Measurements from ENCODE around the gene PRKN. TPM values are rescaled to one million over a fixed set of nuclear protein-coding genes. Genes with fewer than 3 reads are reported as not detected.

The PRKN gene
- total RNA-seq, 1 donor from 2014 or later = 4.9 TPM

DNA sequence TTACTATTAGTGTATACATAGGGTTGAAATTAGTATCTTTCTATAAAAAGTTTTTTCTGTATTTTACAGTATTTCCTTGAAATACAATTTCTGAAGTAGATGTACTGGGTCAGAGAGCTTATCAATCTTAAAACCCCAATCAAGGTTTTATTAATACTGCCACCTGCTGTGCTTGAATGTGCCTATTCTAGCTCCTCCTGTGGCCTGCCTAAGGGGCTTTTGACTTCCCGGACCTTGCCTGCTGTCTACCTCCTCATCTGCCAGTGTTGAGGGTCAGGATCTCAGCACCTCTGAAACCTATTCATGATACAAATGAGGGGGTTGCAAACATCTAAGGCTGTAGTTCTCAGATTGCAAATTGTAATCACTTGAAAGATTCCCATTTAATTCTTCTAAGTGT, 9.4 kb upstream of the PRKN start:
- Histone ChIP-seq H3K4me3 (no peak overlapping the region), H3K27me3 (no peaks in the 10 kb centered on the region), H3K36me3 (no peaks in the 10 kb centered on the region), H3K27ac (no peak overlapping the region), H3K9me3 (no peaks in the 10 kb centered on the region), H3K4me1 (no peaks in the 10 kb centered on the region)
- TF ChIP-seq, protein P1, sequence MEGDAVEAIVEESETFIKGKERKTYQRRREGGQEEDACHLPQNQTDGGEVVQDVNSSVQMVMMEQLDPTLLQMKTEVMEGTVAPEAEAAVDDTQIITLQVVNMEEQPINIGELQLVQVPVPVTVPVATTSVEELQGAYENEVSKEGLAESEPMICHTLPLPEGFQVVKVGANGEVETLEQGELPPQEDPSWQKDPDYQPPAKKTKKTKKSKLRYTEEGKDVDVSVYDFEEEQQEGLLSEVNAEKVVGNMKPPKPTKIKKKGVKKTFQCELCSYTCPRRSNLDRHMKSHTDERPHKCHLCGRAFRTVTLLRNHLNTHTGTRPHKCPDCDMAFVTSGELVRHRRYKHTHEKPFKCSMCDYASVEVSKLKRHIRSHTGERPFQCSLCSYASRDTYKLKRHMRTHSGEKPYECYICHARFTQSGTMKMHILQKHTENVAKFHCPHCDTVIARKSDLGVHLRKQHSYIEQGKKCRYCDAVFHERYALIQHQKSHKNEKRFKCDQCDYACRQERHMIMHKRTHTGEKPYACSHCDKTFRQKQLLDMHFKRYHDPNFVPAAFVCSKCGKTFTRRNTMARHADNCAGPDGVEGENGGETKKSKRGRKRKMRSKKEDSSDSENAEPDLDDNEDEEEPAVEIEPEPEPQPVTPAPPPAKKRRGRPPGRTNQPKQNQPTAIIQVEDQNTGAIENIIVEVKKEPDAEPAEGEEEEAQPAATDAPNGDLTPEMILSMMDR (IDR thresholded peaks at IDR 0.05) = no peak
- DNase-seq (ENCODE audit: extremely low spot score in 2 of 2) = no peak
- intact Hi-C loops (cut with DNase I) = no loop called here

DNA sequence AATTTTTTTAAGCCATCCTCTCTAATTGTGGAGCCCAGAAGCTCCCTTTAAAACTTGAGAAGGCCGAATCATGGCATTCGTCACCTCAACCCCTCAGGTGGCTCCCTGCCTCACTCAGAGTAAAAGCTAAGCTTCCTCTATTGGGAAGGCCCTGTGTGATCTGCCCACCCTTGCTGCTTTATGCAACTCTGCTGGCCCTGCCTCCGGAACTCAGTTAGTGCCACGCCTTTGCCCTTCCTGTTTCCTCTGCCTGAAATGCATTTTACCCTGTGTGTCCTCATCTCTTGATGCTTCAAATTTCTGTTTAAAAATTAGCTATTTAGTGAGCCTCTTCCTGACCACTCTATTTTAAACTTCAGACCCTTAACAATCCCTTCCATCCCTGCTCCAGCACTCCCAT, 5.9 kb upstream of the PRKN start:
- TF ChIP-seq, protein P1 (IDR thresholded peaks at IDR 0.05) = no peak
- TF ChIP-seq POLR2AphosphoS5 (IDR thresholded peaks at IDR 0.05; ENCODE audit: insufficient read depth in 1 of 2, low read depth in 1 of 2) = no peak
- TF ChIP-seq POLR2A (IDR thresholded peaks at IDR 0.05) = no peak
- H3K4me3 ChIP-seq = no peak overlapping the region
- no peaks in the 10 kb centered on the region for H3K9me3 ChIP-seq
- no peaks in the 10 kb centered on the region for H3K27me3 ChIP-seq
- intact Hi-C loops (cut with DNase I) = no loop called here
- H3K27ac ChIP-seq = no peak overlapping the region
- no peak for DNase-seq (ENCODE audit: extremely low spot score in 2 of 2)
- H3K4me1 ChIP-seq = peaks cover under 1% of the 10 kb centered on the region
- H3K36me3 ChIP-seq = no peaks in the 10 kb centered on the region

DNA sequence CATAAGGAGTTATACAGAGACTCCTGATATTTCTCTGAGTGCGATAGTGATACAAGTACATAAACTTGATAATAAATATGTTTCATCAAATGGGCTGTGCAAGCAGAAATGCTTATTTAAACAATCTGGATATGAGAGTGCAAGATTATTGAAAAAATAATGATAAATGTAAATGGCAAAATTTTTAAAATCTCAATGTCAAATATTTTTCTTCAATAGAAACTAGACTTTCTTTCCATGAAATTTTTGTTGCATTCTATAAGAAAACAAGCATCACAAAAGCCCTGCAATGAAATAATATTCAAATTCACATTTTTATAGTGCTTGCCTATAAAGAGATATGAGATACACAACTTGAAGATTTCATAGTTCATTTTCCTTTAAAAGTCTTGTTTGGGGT, 2.9 kb upstream of the PRKN start:
- no peak for DNase-seq (ENCODE audit: extremely low spot score in 2 of 2)
- H3K4me1 ChIP-seq = peaks cover 11% of the 10 kb centered on the region
- intact Hi-C loops (cut with DNase I) = no loop called here
- TF ChIP-seq, protein P1 (IDR thresholded peaks at IDR 0.05) = no peak
- TF ChIP-seq POLR2AphosphoS5 (IDR thresholded peaks at IDR 0.05; ENCODE audit: insufficient read depth in 1 of 2, low read depth in 1 of 2) (no peak), POLR2A (IDR thresholded peaks at IDR 0.05) (no peak)
- H3K4me3 ChIP-seq = no peak overlapping the region
- H3K27ac ChIP-seq = no peak overlapping the region
- H3K36me3 ChIP-seq = no peaks in the 10 kb centered on the region
- H3K9me3 ChIP-seq = no peaks in the 10 kb centered on the region
- no peaks in the 10 kb centered on the region for H3K27me3 ChIP-seq

DNA sequence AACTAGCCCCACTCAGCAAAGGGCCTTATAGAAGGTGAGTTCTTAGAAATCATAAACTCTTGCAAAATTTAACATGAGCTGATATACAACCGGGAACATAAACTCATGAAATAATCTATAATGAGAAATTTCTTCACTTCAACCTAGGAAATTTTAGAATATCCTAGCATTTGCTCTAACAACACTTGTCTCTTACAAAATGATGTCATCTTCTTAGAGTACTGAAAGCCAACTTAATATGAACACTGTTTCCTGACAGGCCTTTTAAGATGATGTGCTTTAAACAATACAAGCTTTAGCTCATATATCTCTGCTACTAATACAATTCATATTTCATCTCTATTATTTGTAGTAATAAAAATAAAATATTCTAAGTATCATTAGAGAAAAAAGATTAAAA, 1.1 kb upstream of the PRKN start:
- Histone ChIP-seq H3K4me3 (no peak overlapping the region), H3K9me3 (no peaks in the 10 kb centered on the region), H3K4me1 (peaks cover 11% of the 10 kb centered on the region), H3K27me3 (no peaks in the 10 kb centered on the region), H3K27ac (peak overlapping the region; percentile 84), H3K36me3 (no peaks in the 10 kb centered on the region)
- DNase-seq (ENCODE audit: extremely low spot score in 2 of 2) = no peak
- intact Hi-C loops (cut with DNase I) = no loop called here
- TF ChIP-seq POLR2AphosphoS5 (IDR thresholded peaks at IDR 0.05; ENCODE audit: insufficient read depth in 1 of 2, low read depth in 1 of 2) = no peak
- TF ChIP-seq, protein P1 (IDR thresholded peaks at IDR 0.05) = no peak
- TF ChIP-seq POLR2A (IDR thresholded peaks at IDR 0.05) = no peak

DNA sequence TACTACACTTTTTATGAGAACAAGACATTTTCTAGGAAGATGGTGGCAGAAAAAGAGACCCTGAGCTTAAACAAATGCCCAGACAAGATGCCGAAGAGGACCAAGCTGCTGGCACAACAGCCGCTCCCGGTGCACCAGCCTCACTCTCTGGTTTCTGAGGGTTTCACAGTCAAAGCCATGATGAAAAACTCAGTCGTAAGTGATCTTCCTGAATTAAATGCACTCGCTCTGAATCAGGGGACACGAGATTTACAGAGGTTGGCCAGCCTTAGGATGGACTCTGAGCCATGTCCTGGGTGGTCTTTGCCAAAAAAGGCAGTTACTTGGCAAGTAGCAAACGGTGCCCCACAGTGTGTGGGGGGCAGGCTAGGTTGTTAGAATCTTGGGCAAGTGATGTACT, 631 bp upstream of the PRKN start:
- TF ChIP-seq POLR2A (IDR thresholded peaks at IDR 0.05) (no peak), POLR2AphosphoS5 (IDR thresholded peaks at IDR 0.05; ENCODE audit: insufficient read depth in 1 of 2, low read depth in 1 of 2) (no peak)
- TF ChIP-seq, protein P1 (IDR thresholded peaks at IDR 0.05) = no peak
- Histone ChIP-seq H3K27ac (peak overlapping the region; percentile 84), H3K4me1 (peaks cover 11% of the 10 kb centered on the region), H3K36me3 (no peaks in the 10 kb centered on the region), H3K27me3 (no peaks in the 10 kb centered on the region), H3K4me3 (peak overlapping the region; percentile 55 to 90), H3K9me3 (no peaks in the 10 kb centered on the region)
- DNase-seq (ENCODE audit: extremely low spot score in 2 of 2) = no peak
- intact Hi-C loops (cut with DNase I) = no loop called here
